HepG2 (cell line): Measurements from ENCODE around the gene RSAD2. TPM values are rescaled to one million over a fixed set of nuclear protein-coding genes. Genes with fewer than 3 reads are reported as not detected.

ENCODE experiments used
- ASH2L ChIP-seq: fragments of 300-600, 200-600 bp; sonication (generic); IDR thresholded peaks from 2 replicates; pipeline ENCODE4 v1.7.0; 2017; ENCODE audit warnings: low read depth, mild to moderate bottlenecking, moderate library complexity, mixed read lengths, low read length; ENCODE audit not compliant: insufficient read length
- CBFB ChIP-seq: sonication (generic); formaldehyde crosslinking; IDR thresholded peaks from 2 replicates; pipeline ENCODE4 v1.4.0; 2020; ENCODE audit warnings: missing genetic modification reagents
- CENPT ChIP-seq: sonication (generic); formaldehyde crosslinking; IDR thresholded peaks from 2 replicates; pipeline ENCODE4 v1.8.0; 2022; ENCODE audit warnings: low read depth, mild to moderate bottlenecking, moderate library complexity, missing genetic modification reagents
- EEA1 ChIP-seq: sonication (generic); formaldehyde crosslinking; IDR thresholded peaks from 2 replicates; pipeline ENCODE4 v1.5.1; 2020; ENCODE audit warnings: mild to moderate bottlenecking, missing genetic modification reagents, borderline replicate concordance
- ELF3 ChIP-seq: IDR thresholded peaks from 2 replicates; pipeline ENCODE4 v1.6.1; 2016; ENCODE audit warnings: missing genetic modification reagents, missing compliant biosample characterization
- KIAA2018 ChIP-seq: sonication (generic); formaldehyde crosslinking; IDR thresholded peaks from 2 replicates; pipeline ENCODE4 v1.5.0; 2020; ENCODE audit warnings: mild to moderate bottlenecking, missing genetic modification reagents, borderline replicate concordance
- NFE2L2 ChIP-seq: fragments of 150-350 bp; IDR thresholded peaks from 2 replicates; pipeline ENCODE4 v1.6.1; 2014; ENCODE audit warnings: low read length
- SETDB1 ChIP-seq: sonication (generic); formaldehyde crosslinking; IDR thresholded peaks from 2 replicates; pipeline ENCODE4 v1.5.1; 2020; ENCODE audit warnings: missing genetic modification reagents, mild to moderate bottlenecking, borderline replicate concordance
- SNAPC2 ChIP-seq: sonication (generic); formaldehyde crosslinking; IDR thresholded peaks from 2 replicates; pipeline ENCODE4 v1.8.1; 2022; ENCODE audit warnings: mild to moderate bottlenecking, missing genetic modification reagents
- ZNF331 ChIP-seq: sonication (generic); formaldehyde crosslinking; IDR thresholded peaks from 2 replicates; pipeline ENCODE4 v1.4.0; 2020; ENCODE audit warnings: missing genetic modification reagents
- ZNF720 ChIP-seq: sonication (generic); formaldehyde crosslinking; IDR thresholded peaks from 2 replicates; pipeline ENCODE4 v1.4.0; 2020; ENCODE audit warnings: missing genetic modification reagents
- polyA plus RNA-seq, 8 experiments: library from polyadenylated mRNA; depleted of rRNA in 3 of 8; stranded (reverse) in 7 of 8; unstranded in 1 of 8; fragments of >200 nt; fragmentation: Illumina TruSeq in 4 of 8; extraction: Trizol in 4 of 8; gene quantifications; 2 replicates each; pipeline versions ENCODE4 v1.2.1 to v1.2.3, GENCODE V29; 2011 to 2016; ENCODE audit warnings: low read depth in 4 of 8, missing spikeins in 1 of 8, mixed read lengths in 1 of 8; ENCODE audit not compliant: insufficient read depth in 1 of 8
- total RNA-seq, 5 experiments: library from RNA; depleted of rRNA; stranded (reverse); fragments of >200 nt; fragmentation: Illumina TruSeq; extraction: Trizol; gene quantifications; 2 replicates each; pipeline ENCODE4 v1.2.3, GENCODE V29; 2016; ENCODE audit warnings: low read depth in 1 of 5
- TF ChIP-seq, protein P1 (sequence below), 2 experiments: IDR thresholded peaks; 2 replicates each; pipeline ENCODE4 v1.6.1; 2011 to 2012; ENCODE audit warnings: low read length in 2 of 2, borderline replicate concordance in 1 of 2, low read depth in 1 of 2, mild to moderate bottlenecking in 1 of 2, moderate library complexity in 1 of 2
- TF ChIP-seq, protein P2 (sequence below): sonication (generic); formaldehyde crosslinking; IDR thresholded peaks from 2 replicates; pipeline ENCODE4; 2020; ENCODE audit warnings: missing genetic modification reagents, mild to moderate bottlenecking, borderline replicate concordance

Gene RSAD2
- total and polyA plus RNA-seq, 2 of the 13 experiments (the other 11 are each of a cell fraction or from before 2014, with no cell fraction given) = 0.11 TPM; not detected in 1

GRCh38 chr2:6917071-6917760, 39.6 kb downstream of the RSAD2 start, which contains the start of gene RNF144A (continued):
- TF ChIP-seq KIAA2018 (CRISPR knock-in tag) = no peak
- no peak for TF ChIP-seq CBFB (CRISPR knock-in tag)
- no peak for TF ChIP-seq SETDB1 (CRISPR knock-in tag)
- no peak for TF ChIP-seq ZNF331 (CRISPR knock-in tag)
- TF ChIP-seq NFE2L2 = no peak
- TF ChIP-seq, protein P1, sequence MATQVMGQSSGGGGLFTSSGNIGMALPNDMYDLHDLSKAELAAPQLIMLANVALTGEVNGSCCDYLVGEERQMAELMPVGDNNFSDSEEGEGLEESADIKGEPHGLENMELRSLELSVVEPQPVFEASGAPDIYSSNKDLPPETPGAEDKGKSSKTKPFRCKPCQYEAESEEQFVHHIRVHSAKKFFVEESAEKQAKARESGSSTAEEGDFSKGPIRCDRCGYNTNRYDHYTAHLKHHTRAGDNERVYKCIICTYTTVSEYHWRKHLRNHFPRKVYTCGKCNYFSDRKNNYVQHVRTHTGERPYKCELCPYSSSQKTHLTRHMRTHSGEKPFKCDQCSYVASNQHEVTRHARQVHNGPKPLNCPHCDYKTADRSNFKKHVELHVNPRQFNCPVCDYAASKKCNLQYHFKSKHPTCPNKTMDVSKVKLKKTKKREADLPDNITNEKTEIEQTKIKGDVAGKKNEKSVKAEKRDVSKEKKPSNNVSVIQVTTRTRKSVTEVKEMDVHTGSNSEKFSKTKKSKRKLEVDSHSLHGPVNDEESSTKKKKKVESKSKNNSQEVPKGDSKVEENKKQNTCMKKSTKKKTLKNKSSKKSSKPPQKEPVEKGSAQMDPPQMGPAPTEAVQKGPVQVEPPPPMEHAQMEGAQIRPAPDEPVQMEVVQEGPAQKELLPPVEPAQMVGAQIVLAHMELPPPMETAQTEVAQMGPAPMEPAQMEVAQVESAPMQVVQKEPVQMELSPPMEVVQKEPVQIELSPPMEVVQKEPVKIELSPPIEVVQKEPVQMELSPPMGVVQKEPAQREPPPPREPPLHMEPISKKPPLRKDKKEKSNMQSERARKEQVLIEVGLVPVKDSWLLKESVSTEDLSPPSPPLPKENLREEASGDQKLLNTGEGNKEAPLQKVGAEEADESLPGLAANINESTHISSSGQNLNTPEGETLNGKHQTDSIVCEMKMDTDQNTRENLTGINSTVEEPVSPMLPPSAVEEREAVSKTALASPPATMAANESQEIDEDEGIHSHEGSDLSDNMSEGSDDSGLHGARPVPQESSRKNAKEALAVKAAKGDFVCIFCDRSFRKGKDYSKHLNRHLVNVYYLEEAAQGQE (IDR thresholded peaks at IDR 0.05; ENCODE audit: borderline replicate concordance in 1 of 2, low read depth in 1 of 2, low read length in 2 of 2) = no peak
- no peak for TF ChIP-seq CENPT (CRISPR knock-in tag)
- TF ChIP-seq SNAPC2 (CRISPR knock-in tag) = no peak
- peak; percentile 63 for TF ChIP-seq ASH2L
- no peak for TF ChIP-seq ZNF720
- TF ChIP-seq, protein P2, sequence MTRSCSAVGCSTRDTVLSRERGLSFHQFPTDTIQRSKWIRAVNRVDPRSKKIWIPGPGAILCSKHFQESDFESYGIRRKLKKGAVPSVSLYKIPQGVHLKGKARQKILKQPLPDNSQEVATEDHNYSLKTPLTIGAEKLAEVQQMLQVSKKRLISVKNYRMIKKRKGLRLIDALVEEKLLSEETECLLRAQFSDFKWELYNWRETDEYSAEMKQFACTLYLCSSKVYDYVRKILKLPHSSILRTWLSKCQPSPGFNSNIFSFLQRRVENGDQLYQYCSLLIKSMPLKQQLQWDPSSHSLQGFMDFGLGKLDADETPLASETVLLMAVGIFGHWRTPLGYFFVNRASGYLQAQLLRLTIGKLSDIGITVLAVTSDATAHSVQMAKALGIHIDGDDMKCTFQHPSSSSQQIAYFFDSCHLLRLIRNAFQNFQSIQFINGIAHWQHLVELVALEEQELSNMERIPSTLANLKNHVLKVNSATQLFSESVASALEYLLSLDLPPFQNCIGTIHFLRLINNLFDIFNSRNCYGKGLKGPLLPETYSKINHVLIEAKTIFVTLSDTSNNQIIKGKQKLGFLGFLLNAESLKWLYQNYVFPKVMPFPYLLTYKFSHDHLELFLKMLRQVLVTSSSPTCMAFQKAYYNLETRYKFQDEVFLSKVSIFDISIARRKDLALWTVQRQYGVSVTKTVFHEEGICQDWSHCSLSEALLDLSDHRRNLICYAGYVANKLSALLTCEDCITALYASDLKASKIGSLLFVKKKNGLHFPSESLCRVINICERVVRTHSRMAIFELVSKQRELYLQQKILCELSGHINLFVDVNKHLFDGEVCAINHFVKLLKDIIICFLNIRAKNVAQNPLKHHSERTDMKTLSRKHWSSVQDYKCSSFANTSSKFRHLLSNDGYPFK (CRISPR knock-in tag) = no peak
- no peak for TF ChIP-seq EEA1 (CRISPR knock-in tag)
- TF ChIP-seq ELF3 (CRISPR knock-in tag) = no peak
